ENCODE measurements around the gene RAB7A.
"Not testable (repeated sequence)": the region's sequence is repeated elsewhere in the genome, so short reads cannot be mapped to it uniquely, and the experiment has no call there.

GRCh38 chr3:128830762-128831161 lies 104.8 kb downstream of the RAB7A start:
- TF ChIP-seq CTCF, EZH2 (IDR thresholded peaks at IDR 0.05): not testable (repeated sequence)
